Activated CD4-positive, alpha-beta T cell treated with anti-CD3 and anti-CD28 coated beads, Interleukin-2, amount 50 U/mL, for 1 hour (primary cell): ENCODE data around the gene TPSG1.
"Not testable (repeated sequence)": the region's sequence is repeated elsewhere in the genome, so short reads cannot be mapped to it uniquely, and the experiment has no call there.

Experiments used
- DNase-seq: peaks from one replicate; pipeline ENCODE4 v3.0.0-alpha.2; 2020

Gene TPSG1

DNA sequence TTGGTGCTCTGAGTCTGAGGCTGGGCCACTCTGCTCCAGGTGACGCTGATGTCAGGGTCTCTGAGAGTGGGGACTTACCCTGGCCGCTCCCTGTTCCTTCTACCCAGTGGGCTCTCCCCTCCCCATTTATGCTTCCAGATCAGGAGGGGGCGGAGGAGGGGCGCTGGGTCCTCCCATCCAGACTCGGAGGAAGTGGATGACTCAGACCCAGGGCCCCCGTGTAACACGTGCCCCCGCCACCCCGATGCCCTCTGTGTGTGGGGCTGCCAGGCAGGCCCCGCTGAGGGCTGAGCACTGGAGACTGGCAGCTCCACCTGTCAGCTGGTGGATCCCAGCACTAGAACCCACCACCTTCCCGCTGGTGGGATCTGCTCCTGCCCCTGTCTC, 5.0 kb upstream of the TPSG1 start, which contains the start of gene TPSB2:
Gene TPSB2, minus strand, starts transcription at position 101 of the 387 bp plus-strand sequence. CDS start 233 bp downstream, outside the sequence.
- not testable (repeated sequence) for DNase-seq

- not testable (repeated sequence) for DNase-seq
Observed at GRCh38 chr16:1229476-1229875, 4.4 kb upstream of the TPSG1 start.

GRCh38 chr16:1228227-1228626, 3.2 kb upstream of the TPSG1 start:
- not testable (repeated sequence) for DNase-seq

GRCh38 chr16:1226692-1227091, 1.6 kb upstream of the TPSG1 start:
- not testable (repeated sequence) for DNase-seq

- DNase-seq, result not testable (repeated sequence)
Observed at GRCh38 chr16:1225728-1226311, 752 bp upstream of the TPSG1 start.

GRCh38 chr16:1224558-1224957, 510 bp downstream of the TPSG1 start:
- DNase-seq, result no peak

GRCh38 chr16:1223355-1224214, 1.5 kb downstream of the TPSG1 start:
- no peak for DNase-seq

DNA sequence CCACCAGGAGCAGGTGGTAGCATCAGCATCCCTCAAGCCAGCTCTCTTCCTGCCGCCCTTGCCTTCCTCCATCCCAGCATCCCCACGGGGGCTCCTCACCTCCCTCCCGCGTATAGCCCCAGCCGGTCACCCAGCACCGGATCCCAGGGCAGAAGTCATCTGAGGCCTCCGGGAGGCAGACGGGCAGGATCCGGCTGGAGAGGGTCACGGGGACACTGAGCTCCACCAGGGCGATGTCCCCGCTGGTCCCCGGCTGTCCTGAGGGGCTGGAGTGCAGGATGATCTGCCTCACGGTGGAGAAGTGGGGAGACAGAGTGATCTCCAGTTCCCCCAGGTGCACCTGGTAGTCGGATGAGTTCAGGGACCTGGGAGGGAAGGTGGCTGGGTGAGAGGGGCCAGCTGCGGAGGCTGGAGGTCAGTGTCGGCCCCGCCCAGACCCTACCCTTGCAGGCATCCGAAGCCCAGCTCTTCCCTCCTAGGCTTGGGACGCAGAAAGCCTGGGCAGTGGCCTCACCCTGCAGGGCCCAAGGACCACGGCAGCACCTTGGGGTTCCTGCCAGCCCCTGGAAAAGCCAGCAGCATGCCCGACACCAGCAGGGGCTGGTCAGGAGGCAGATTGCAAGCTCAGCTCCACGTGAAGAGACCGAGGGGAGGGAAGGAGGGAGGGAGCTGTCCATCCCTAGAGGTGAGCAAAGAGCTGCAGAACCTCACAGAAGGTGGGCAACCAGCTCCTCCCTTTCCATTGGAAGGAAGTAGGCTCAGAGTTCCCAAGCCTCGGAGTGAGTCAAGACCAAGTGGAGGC, 2.3 kb downstream of the TPSG1 start:
- DNase-seq, result no peak

DNA sequence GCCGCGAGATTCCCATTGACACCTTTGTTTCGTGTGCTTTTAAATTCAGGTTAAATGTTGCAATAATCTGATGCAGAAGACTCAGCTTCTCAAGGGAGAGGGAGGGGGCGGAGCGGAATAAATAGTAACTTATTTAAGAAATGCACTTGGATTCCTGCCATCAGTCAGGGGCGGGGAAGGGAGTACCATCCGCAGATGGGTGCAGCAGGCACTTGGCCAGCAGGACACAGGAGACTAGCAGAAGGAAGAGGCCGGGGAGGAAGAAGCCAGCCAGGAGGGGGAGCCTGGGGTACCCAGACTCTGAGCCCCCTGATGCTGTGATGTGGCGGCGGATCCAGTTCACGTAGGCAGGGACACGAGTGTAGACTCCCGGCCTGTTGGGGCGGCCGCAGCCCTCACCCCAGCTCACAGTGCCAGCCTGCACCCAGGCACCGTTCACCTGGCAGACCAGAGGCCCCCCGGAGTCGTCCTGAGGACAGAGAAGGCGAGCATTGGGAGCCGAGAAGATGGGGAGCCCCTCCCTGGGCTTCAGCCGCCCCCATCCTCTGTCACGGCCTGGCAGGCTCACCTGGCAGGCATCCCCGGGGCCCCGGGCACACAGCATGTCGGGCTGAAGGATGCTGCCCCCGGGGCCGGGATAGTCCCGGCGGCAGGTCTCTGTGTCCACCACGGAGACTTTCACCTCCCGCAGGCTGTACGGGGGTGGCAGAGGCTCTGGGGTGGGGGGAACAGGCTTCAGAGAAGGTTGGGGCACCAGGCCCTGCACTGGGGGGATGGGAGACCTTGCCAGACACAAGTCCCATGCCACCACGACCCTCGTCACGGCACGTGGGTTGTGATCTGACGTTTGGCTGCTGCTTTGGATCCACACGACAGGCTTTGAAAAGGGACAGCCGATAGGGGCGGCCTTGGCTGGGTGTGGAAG, 3.2 kb downstream of the TPSG1 start:
- no peak for DNase-seq

DNA sequence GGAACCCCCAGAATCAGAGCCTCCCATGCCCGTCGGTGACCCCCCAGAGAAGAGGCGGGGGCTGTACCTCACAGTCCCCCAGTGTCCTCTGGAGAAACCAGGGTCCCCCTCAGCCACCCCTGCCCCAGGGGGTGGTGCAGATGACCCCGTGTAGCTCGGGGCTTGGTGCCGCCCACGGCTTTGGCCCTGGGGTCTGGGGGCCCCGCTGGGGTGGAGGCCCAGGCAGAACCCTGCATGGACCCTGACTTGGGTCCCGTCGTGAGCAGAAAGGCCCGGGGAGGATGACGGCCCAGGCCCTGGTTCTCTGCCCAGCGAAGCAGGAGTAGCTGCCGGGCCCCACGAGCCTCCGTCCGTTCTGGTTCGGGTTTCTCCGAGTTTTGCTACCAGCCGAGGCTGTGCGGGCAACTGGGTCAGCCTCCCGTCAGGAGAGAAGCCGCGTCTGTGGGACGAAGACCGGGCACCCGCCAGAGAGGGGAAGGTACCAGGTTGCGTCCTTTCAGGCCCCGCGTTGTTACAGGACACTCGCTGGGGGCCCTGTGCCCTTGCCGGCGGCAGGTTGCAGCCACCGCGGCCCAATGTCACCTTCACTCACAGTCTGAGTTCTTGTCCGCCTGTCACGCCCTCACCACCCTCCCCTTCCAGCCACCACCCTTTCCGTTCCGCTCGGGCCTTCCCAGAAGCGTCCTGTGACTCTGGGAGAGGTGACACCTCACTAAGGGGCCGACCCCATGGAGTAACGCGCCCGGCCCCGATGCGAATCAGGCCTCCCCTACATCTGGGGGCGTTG, 4.0 kb downstream of the TPSG1 start:
- DNase-seq, result no peak

GRCh38 chr16:1220098-1220728, 4.9 kb downstream of the TPSG1 start:
- no peak for DNase-seq

GRCh38 chr16:1218930-1219611, 6.0 kb downstream of the TPSG1 start:
- no peak for DNase-seq

GRCh38 chr16:1218061-1218929, 6.8 kb downstream of the TPSG1 start:
- DNase-seq, result no peak

DNA sequence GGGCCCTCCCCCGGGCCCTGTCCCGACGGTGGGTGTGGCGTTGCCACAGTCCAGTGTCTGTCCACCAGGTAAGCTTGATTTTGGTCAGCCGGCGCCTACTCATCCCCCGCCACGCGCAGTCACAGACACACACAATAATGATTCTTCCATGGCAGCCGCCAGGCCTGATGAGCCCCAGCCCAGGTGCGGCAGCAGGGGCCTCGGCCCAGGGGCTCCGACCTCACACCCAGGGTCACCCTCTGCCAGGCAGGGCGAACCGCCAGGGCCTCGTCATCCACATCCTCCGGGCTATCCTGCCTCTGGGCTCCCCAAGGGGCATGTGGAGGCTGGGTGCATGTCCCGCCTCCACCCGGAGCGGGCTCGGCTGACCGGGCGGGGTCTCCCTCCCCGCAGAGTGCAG, 7.5 kb downstream of the TPSG1 start:
- DNase-seq, result no peak

DNA sequence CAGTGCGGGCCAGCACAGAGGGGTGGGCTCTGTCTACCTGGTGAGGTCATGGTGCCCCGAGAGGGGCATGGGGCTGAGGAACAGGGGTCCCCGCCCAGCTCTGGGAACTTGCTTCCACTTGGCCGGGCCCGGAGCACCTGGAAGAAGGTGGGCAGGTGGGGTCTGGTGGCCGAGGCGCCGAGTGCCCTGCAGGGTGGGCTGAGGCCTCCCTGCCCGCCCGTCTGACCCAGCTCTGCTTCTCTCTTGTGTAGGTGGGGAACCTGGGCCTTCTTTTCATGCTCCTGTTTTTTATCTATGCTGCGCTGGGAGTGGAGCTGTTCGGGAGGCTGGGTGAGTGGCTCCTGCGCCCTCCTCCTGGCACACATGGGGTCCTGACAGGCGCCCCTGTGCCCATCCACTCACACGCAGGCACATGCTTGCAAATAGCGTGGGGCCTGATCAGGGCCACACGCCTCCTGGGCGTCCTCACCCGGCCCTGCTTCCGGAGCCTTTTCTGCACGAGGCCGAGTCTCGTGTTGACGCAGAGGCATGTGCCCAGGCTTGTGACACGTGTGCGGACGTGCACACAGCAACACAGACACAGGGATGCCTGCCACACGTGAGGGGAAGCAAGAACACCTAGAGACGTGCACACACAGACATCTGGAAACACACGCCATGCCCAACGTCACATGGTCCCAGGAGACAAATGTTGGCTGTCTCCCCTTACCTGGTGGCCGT, 8.2 kb downstream of the TPSG1 start:
- DNase-seq, result no peak

GRCh38 chr16:1216296-1216619, 8.8 kb downstream of the TPSG1 start:
- DNase-seq, result no peak

GRCh38 chr16:1215574-1216295, 9.3 kb downstream of the TPSG1 start:
- no peak for DNase-seq

GRCh38 chr16:1214719-1215118, 10.3 kb downstream of the TPSG1 start:
- no peak for DNase-seq
